ENCODE data around the gene LIMS1.

GRCh38 chr2:108620656-108621055, 86.4 kb downstream of the LIMS1 start:
- TF ChIP-seq REST (IDR thresholded peaks at IDR 0.05; ENCODE audit: low read depth) (no peak), EGR1 (IDR thresholded peaks at IDR 0.05) (no peak), TAF1 (IDR thresholded peaks at IDR 0.05; ENCODE audit: low read depth) (no peak), RAD21 (IDR thresholded peaks at IDR 0.05; ENCODE audit: low read depth) (no peak), EP300 (IDR thresholded peaks at IDR 0.05; ENCODE audit: borderline replicate concordance) (no peak)
- TF ChIP-seq, protein P1, sequence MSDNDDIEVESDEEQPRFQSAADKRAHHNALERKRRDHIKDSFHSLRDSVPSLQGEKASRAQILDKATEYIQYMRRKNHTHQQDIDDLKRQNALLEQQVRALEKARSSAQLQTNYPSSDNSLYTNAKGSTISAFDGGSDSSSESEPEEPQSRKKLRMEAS (IDR thresholded peaks at IDR 0.05) = no peak

Data from Ishikawa (cell line).